ENCODE results near the gene RASSF6.

- TF ChIP-seq CTCF (IDR thresholded peaks at IDR 0.05) (no peak), ATF2 (CRISPR knock-in tag; IDR thresholded peaks at IDR 0.05; ENCODE audit: borderline replicate concordance, low read depth) (no peak), CREM (CRISPR knock-in tag; IDR thresholded peaks at IDR 0.05) (no peak)
These were observed 12.7 kb downstream of the RASSF6 start for GRCh38 chr4:73607375-73608033.

Measured in WTC11 (cell line).